Measurements from ENCODE around the gene SAP30BP. TPM values are rescaled to one million over a fixed set of nuclear protein-coding genes. Genes with fewer than 3 reads are reported as not detected.

SAP30BP gene
- total and polyA plus RNA-seq, 2 of the 8 experiments (the other 6 are each of a cell fraction or from before 2014, with no cell fraction given): 63.3 to 79.9 TPM

DNA sequence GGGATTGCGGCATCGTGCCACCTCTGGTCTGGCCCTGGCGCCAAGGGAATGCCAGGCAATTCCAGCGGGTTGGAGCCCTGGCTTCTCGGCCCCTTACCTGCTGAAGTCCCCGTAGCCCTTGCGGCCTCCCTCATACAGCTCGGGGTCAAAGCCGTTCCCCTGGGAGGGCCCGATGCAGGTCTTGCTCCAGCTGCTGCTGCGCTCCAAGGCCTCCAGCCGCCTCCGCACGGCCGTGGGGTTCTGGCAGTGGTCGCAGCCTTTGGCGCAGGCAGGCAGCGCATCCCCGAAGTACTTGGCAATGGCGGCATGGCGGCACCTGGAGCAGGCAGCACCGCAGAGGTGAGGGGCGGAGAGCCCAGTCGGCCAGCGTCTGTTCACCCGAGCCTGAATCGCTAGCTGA, 35.8 kb upstream of the SAP30BP start (continued):
- TF ChIP-seq, protein P1, sequence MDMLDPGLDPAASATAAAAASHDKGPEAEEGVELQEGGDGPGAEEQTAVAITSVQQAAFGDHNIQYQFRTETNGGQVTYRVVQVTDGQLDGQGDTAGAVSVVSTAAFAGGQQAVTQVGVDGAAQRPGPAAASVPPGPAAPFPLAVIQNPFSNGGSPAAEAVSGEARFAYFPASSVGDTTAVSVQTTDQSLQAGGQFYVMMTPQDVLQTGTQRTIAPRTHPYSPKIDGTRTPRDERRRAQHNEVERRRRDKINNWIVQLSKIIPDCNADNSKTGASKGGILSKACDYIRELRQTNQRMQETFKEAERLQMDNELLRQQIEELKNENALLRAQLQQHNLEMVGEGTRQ (IDR thresholded peaks at IDR 0.05; ENCODE audit: low read length): no peak
- TF ChIP-seq POLR2A (IDR thresholded peaks at IDR 0.05; ENCODE audit: control extremely low read depth in 1 of 2, low read depth in 2 of 2, low read length in 2 of 2) (no peak), RNF2 (IDR thresholded peaks at IDR 0.05; ENCODE audit: borderline replicate concordance, low read depth, low read length, missing control alignments, poor library complexity, severe bottlenecking) (no peak), SUZ12 (IDR thresholded peaks at IDR 0.05; ENCODE audit: low read length) (no peak), ZNF274 (IDR thresholded peaks at IDR 0.05; ENCODE audit: borderline replicate concordance, extremely low read depth, low read length) (no peak)

Measured in H1 (cell line).